Measurements from ENCODE around the gene NIBAN1. TPM values are rescaled to one million over a fixed set of nuclear protein-coding genes. Genes with fewer than 3 reads are reported as not detected.

Gene NIBAN1
- total and polyA plus RNA-seq, 2 of the 8 experiments (the other 6 are each of a cell fraction or from before 2014, with no cell fraction given) = 5.7 to 15.2 TPM

GRCh38 chr1:184950227-184950626 lies 24.1 kb downstream of the NIBAN1 start (continued):
- TF ChIP-seq CHD7 (IDR thresholded peaks at IDR 0.05; ENCODE audit: insufficient replicate concordance, low read length) (no peak), TAF1 (IDR thresholded peaks at IDR 0.05; ENCODE audit: low read depth, low read length) (no peak), CHD1 (IDR thresholded peaks at IDR 0.05; ENCODE audit: low read depth, low read length) (no peak), YY1 (IDR thresholded peaks at IDR 0.05; ENCODE audit: low read depth, low read length) (no peak), TBP (IDR thresholded peaks at IDR 0.05; ENCODE audit: low read depth, low read length) (no peak), RFX5 (IDR thresholded peaks at IDR 0.05; ENCODE audit: borderline replicate concordance, low read depth, low read length) (no peak), CREB1 (IDR thresholded peaks at IDR 0.05) (no peak), POLR2AphosphoS5 (IDR thresholded peaks at IDR 0.05; ENCODE audit: low read depth, low read length) (no peak), POU5F1 (IDR thresholded peaks at IDR 0.05; ENCODE audit: low read depth, low read length) (no peak), ATF2 (IDR thresholded peaks at IDR 0.05; ENCODE audit: low read length) (no peak), POLR2A (IDR thresholded peaks at IDR 0.05; ENCODE audit: control extremely low read depth in 1 of 2, low read depth in 2 of 2, low read length in 2 of 2) (no peak), FOSL1 (IDR thresholded peaks at IDR 0.05; ENCODE audit: insufficient read depth, low read depth, low read length) (no peak)
